Hippocampal formation (tissue), 2 donors: ENCODE results near the gene UBA7.

ENCODE experiments used
- DNase-seq, 2 donors: peaks; one replicate each; lab custom pipeline; 2025; lab: John Stamatoyannopoulos, UW

Gene UBA7

GRCh38 chr3:49805897-49806701 is 7.7 kb downstream of the UBA7 start:
- DNase-seq: peak in 1 of 2 donors; percentile 33

- DNase-seq: peak in 1 of 2 donors; percentile 39
Measured at GRCh38 chr3:49805367-49805782, 8.4 kb downstream of the UBA7 start.

- DNase-seq: no peak
Measured at GRCh38 chr3:49804141-49805041, 9.4 kb downstream of the UBA7 start.

GRCh38 chr3:49803465-49804140 is 10.2 kb downstream of the UBA7 start:
- DNase-seq: no peak

- peak; percentile 78 to 87 for DNase-seq
Measured at GRCh38 chr3:49802719-49803464, 10.9 kb downstream of the UBA7 start, which contains the start of gene INKA1. INKA1 (plus strand) TSS chr3:49803261; CDS start chr3:49803393, 132 bp downstream.

- DNase-seq: no peak
Measured at GRCh38 chr3:49801160-49801559, 12.6 kb downstream of the UBA7 start.

- no peak for DNase-seq
Measured at GRCh38 chr3:49799761-49800160, 14.0 kb downstream of the UBA7 start, which contains the start of gene CDHR4. CDHR4 (minus strand) TSS chr3:49799873; CDS start chr3:49799812, 61 bp downstream.

- DNase-seq: no peak
Measured at GRCh38 chr3:49799105-49799504, 14.6 kb downstream of the UBA7 start.

- no peak for DNase-seq
Measured at GRCh38 chr3:49794926-49795905, 18.5 kb downstream of the UBA7 start.

- no peak for DNase-seq
Measured at GRCh38 chr3:49794431-49794830, 19.3 kb downstream of the UBA7 start.

GRCh38 chr3:49793486-49794085 is 20.2 kb downstream of the UBA7 start:
- no peak for DNase-seq

GRCh38 chr3:49792371-49793150 is 21.2 kb downstream of the UBA7 start:
- DNase-seq: no peak

GRCh38 chr3:49791571-49791970 is 22.2 kb downstream of the UBA7 start:
- no peak for DNase-seq

- no peak for DNase-seq
Measured at GRCh38 chr3:49790626-49791411, 22.9 kb downstream of the UBA7 start.

GRCh38 chr3:49788056-49788455 is 25.7 kb downstream of the UBA7 start:
- DNase-seq: no peak

GRCh38 chr3:49787536-49787935 is 26.2 kb downstream of the UBA7 start:
- no peak for DNase-seq

- no peak for DNase-seq
Measured at GRCh38 chr3:49787182-49787464, 26.6 kb downstream of the UBA7 start.
